ENCODE data around the gene CABP7. TPM values are rescaled to one million over a fixed set of nuclear protein-coding genes. Genes with fewer than 3 reads are reported as not detected.

CABP7 gene
- total RNA-seq, 1 donor from 2014 or later, result not detected

DNA sequence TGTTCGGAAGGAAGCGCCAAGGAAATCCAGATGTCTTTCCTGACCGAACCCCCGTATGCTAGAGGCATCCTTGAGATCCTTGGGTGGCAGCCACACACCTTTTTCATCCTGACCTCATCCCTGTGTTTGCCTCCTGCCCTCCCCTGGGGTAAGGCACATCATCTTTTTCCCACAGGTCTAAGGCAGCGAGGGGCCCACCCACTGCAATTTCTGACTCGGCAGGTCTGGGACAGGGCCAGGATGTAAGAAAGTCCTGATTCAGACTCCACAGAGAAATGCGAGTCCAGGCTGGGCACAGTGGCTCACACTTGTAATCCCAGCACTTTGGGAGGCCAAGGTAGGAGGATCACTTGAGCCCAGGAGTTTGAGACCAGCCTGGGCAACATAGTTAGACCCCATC, 36.5 kb downstream of the CABP7 start:
- Histone ChIP-seq H3K36me3 (peaks cover 0 to 13% of the 10 kb centered on the region in 2 donors), H3K4me3 (no peak overlapping the region), H3K4me1 (no peaks in the 10 kb centered on the region), H3K27ac (no peak overlapping the region), H3K27me3 (no peaks in the 10 kb centered on the region), H3K9me3 (no peaks in the 10 kb centered on the region)
- DNase-seq (ENCODE audit: low spot score in 2 of 2), result no peak
- no peak for TF ChIP-seq CTCF (IDR thresholded peaks at IDR 0.05)
- intact Hi-C loops (cut with DNase I), result no loop called here

DNA sequence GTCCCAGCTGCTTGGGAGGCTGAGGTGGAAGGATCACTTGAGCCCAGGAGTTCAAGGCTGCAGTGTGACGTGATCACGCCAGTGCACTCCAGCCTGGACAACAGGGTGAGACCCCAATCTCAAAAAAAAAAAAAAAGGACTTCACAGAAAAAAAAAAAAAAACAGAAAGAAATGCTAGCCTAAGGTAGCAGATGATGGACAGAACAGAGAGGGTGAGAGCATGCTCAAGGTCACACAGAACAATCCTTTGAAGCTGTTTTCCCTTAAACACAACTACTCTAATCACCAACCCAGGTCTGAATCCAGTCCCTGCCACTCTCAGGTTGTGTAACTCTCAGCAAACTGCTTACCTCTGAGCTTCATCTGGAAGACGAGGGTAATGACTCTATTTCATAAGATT, 37.3 kb downstream of the CABP7 start:
- DNase-seq (ENCODE audit: low spot score in 2 of 2), result no peak
- Histone ChIP-seq H3K4me3 (no peak overlapping the region), H3K4me1 (no peaks in the 10 kb centered on the region), H3K36me3 (peaks cover 0 to 13% of the 10 kb centered on the region in 2 donors), H3K27me3 (no peaks in the 10 kb centered on the region), H3K27ac (no peak overlapping the region), H3K9me3 (no peaks in the 10 kb centered on the region)
- TF ChIP-seq CTCF (IDR thresholded peaks at IDR 0.05), result no peak
- intact Hi-C loops (cut with DNase I), result no loop called here

DNA sequence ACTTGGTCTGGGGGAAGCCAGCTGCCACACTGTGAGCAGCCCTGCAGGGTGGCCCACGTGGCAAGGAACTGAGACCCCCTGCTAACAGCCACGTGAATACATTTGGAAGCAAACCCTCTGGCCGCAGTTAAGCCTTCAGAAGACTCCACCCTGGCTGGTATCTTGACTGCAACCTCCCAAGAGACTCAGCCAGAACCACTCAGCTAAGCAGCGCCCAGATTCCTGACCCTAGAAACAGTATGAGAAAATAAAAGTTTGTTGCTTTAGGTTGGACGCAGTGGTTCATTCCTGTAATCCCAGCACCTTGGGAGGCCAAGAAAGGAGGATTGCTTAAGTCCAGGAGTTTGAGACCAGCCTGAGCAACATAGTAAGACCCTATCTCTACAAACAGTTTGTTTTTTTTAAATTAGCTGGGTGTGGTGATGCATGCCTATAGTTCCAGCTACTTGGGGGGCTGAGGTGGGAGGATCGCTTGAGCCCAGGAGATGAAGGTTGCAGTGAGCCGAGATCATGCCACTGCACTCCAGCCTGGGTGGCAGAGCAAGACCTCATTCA, 38.3 kb downstream of the CABP7 start:
- H3K4me1 ChIP-seq, result no peaks in the 10 kb centered on the region
- no peaks in the 10 kb centered on the region for H3K9me3 ChIP-seq
- H3K4me3 ChIP-seq, result no peak overlapping the region
- H3K27me3 ChIP-seq, result no peaks in the 10 kb centered on the region
- TF ChIP-seq CTCF (IDR thresholded peaks at IDR 0.05), result no peak
- H3K27ac ChIP-seq, result no peak overlapping the region
- H3K36me3 ChIP-seq, result peaks cover 0 to 13% of the 10 kb centered on the region in 2 donors
- DNase-seq (ENCODE audit: low spot score in 2 of 2), result no peak
- intact Hi-C loops (cut with DNase I), result no loop called here

DNA sequence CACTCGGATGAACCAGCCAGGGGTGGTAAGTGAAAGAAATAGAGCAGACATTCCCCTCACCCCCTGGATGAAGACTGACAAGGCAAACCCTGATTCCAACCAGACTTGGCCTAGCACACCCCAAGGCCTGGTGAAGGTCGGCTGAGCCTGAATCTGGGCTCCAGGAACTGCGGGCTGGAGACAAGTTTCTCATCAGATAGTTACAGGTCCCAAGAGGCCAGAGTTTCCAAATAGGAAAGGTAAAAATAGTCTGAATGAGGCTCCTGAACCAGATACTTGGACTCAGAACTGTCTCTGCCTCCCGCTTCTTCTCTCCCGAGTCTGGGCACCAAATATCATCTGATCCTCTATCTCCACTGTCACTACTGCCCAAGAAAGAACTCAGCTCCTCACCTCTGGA, 39.2 kb downstream of the CABP7 start:
- no peak overlapping the region for H3K27ac ChIP-seq
- no peak for DNase-seq (ENCODE audit: low spot score in 2 of 2)

GRCh38 chr22:29762263-29762662, 42.5 kb downstream of the CABP7 start:
- TF ChIP-seq CTCF (IDR thresholded peaks at IDR 0.05), result no peak
- Histone ChIP-seq H3K4me1 (peaks cover 5 to 6% of the 10 kb centered on the region in 2 donors), H3K27me3 (no peaks in the 10 kb centered on the region), H3K36me3 (no peaks in the 10 kb centered on the region), H3K27ac (no peak overlapping the region), H3K9me3 (no peaks in the 10 kb centered on the region), H3K4me3 (no peak overlapping the region)
- intact Hi-C loops (cut with DNase I), result no loop called here
- no peak for DNase-seq (ENCODE audit: low spot score in 2 of 2)

More for the DNA sequence above, 39.2 kb downstream of the CABP7 start:
- Histone ChIP-seq H3K4me1 (no peaks in the 10 kb centered on the region), H3K9me3 (no peaks in the 10 kb centered on the region), H3K4me3 (no peak overlapping the region), H3K27me3 (no peaks in the 10 kb centered on the region), H3K36me3 (peaks cover 0 to 5% of the 10 kb centered on the region in 2 donors)
- no peak for TF ChIP-seq CTCF (IDR thresholded peaks at IDR 0.05)
- intact Hi-C loops (cut with DNase I), result no loop called here
